HepG2 (cell line): Measurements from ENCODE around the gene TMEM80. TPM values are rescaled to one million over a fixed set of nuclear protein-coding genes. Genes with fewer than 3 reads are reported as not detected.

ENCODE experiments used
- ARNTL ChIP-seq: sonication (generic); formaldehyde crosslinking; IDR thresholded peaks from 2 replicates; pipeline ENCODE4 v1.4.0; 2020; ENCODE audit warnings: mild to moderate bottlenecking, missing genetic modification reagents
- CCDC6 ChIP-seq: sonication (generic); formaldehyde crosslinking; IDR thresholded peaks from 2 replicates; pipeline ENCODE4 v1.8.1; 2022; ENCODE audit warnings: mild to moderate bottlenecking, missing genetic modification reagents, moderate library complexity
- DR1 ChIP-seq: sonication (generic); formaldehyde crosslinking; IDR thresholded peaks from 2 replicates; pipeline ENCODE4 v1.8.0; 2021; ENCODE audit warnings: mild to moderate bottlenecking, missing genetic modification reagents, inconsistent platforms
- FOXA3 ChIP-seq: IDR thresholded peaks from 2 replicates; pipeline ENCODE4 v1.6.1; 2016; ENCODE audit warnings: missing genetic modification reagents, missing compliant biosample characterization
- GPN1 ChIP-seq: sonication (generic); formaldehyde crosslinking; IDR thresholded peaks from 2 replicates; pipeline ENCODE4 v1.5.1; 2020; ENCODE audit warnings: missing genetic modification reagents, borderline replicate concordance
- HDAC2 ChIP-seq: sonication (generic); formaldehyde crosslinking; IDR thresholded peaks from 2 replicates; pipeline ENCODE4 v1.4.0; 2020; ENCODE audit warnings: missing genetic modification reagents
- JUNB ChIP-seq: sonication (generic); formaldehyde crosslinking; IDR thresholded peaks from 2 replicates; pipeline ENCODE4 v1.8.0; 2022; ENCODE audit warnings: missing genetic modification reagents, mild to moderate bottlenecking, borderline replicate concordance
- PCBP1 ChIP-seq: fragments of 200-400 bp; formaldehyde crosslinking; IDR thresholded peaks from 2 replicates; pipeline ENCODE4 v1.6.1; 2017; ENCODE audit warnings: mild to moderate bottlenecking, low read depth, low read length, borderline replicate concordance
- REL ChIP-seq: sonication (generic); formaldehyde crosslinking; conservative IDR thresholded peaks from 2 replicates; pipeline ENCODE4 v1.8.0; 2022; ENCODE audit warnings: mild to moderate bottlenecking, missing genetic modification reagents, moderate library complexity
- SIX1 ChIP-seq: sonication (generic); formaldehyde crosslinking; IDR thresholded peaks from 2 replicates; pipeline ENCODE4 v1.4.0; 2020; ENCODE audit warnings: missing genetic modification reagents, borderline replicate concordance
- SMYD3 ChIP-seq: sonication (generic); formaldehyde crosslinking; IDR thresholded peaks from 2 replicates; pipeline ENCODE4 v1.8.1; 2023; ENCODE audit warnings: mild to moderate bottlenecking, missing genetic modification reagents
- SNAPC2 ChIP-seq: sonication (generic); formaldehyde crosslinking; IDR thresholded peaks from 2 replicates; pipeline ENCODE4 v1.8.1; 2022; ENCODE audit warnings: mild to moderate bottlenecking, missing genetic modification reagents
- TGIF2 ChIP-seq: IDR thresholded peaks from 2 replicates; pipeline ENCODE4 v1.6.1; 2016; ENCODE audit warnings: control low read depth, missing compliant biosample characterization
- U2AF1 ChIP-seq: fragments of 200-400 bp; formaldehyde crosslinking; optimal IDR thresholded peaks from 2 replicates; pipeline ENCODE3; 2017; ENCODE audit warnings: mild to moderate bottlenecking, low read depth, low read length
- ZMYM3 ChIP-seq: sonication (generic); formaldehyde crosslinking; IDR thresholded peaks from 2 replicates; pipeline ENCODE4 v1.5.1; 2020; ENCODE audit warnings: mild to moderate bottlenecking, missing genetic modification reagents
- ZNF101 ChIP-seq: sonication (generic); formaldehyde crosslinking; IDR thresholded peaks from 2 replicates; pipeline ENCODE4 v1.4.0; 2020; ENCODE audit warnings: mild to moderate bottlenecking, low read depth, missing genetic modification reagents, borderline replicate concordance
- ZNF143 ChIP-seq: sonication (generic); formaldehyde crosslinking; IDR thresholded peaks from 2 replicates; pipeline ENCODE4 v1.4.0; 2020; ENCODE audit warnings: missing genetic modification reagents
- ZNF205 ChIP-seq: IDR thresholded peaks from 2 replicates; pipeline ENCODE4 v1.6.1; 2018; ENCODE audit warnings: missing biosample characterization, missing genetic modification reagents
- ZNF331 ChIP-seq: sonication (generic); formaldehyde crosslinking; IDR thresholded peaks from 2 replicates; pipeline ENCODE4 v1.4.0; 2020; ENCODE audit warnings: missing genetic modification reagents
- ZNF430 ChIP-seq: sonication (generic); formaldehyde crosslinking; IDR thresholded peaks from 2 replicates; pipeline ENCODE4 v1.9.0; 2021; ENCODE audit warnings: mild to moderate bottlenecking, missing genetic modification reagents
- ZNF709 ChIP-seq: sonication (generic); formaldehyde crosslinking; IDR thresholded peaks from 2 replicates; pipeline ENCODE4 v1.5.0; 2020; ENCODE audit warnings: mild to moderate bottlenecking, missing genetic modification reagents
- ZNF747 ChIP-seq: sonication (generic); formaldehyde crosslinking; IDR thresholded peaks from 2 replicates; pipeline ENCODE4 v1.8.1; 2023; ENCODE audit warnings: missing genetic modification reagents, mild to moderate bottlenecking, borderline replicate concordance
- ZNF816 ChIP-seq: sonication (generic); formaldehyde crosslinking; IDR thresholded peaks from 2 replicates; pipeline ENCODE4 v1.8.0; 2022; ENCODE audit warnings: missing genetic modification reagents, mild to moderate bottlenecking, borderline replicate concordance
- polyA plus RNA-seq, 8 experiments: library from polyadenylated mRNA; depleted of rRNA in 3 of 8; stranded (reverse) in 7 of 8; unstranded in 1 of 8; fragments of >200 nt; fragmentation: Illumina TruSeq in 4 of 8; extraction: Trizol in 4 of 8; gene quantifications; 2 replicates each; pipeline versions ENCODE4 v1.2.1 to v1.2.3, GENCODE V29; 2011 to 2016; ENCODE audit warnings: low read depth in 4 of 8, missing spikeins in 1 of 8, mixed read lengths in 1 of 8; ENCODE audit not compliant: insufficient read depth in 1 of 8
- total RNA-seq, 5 experiments: library from RNA; depleted of rRNA; stranded (reverse); fragments of >200 nt; fragmentation: Illumina TruSeq; extraction: Trizol; gene quantifications; 2 replicates each; pipeline ENCODE4 v1.2.3, GENCODE V29; 2016; ENCODE audit warnings: low read depth in 1 of 5
- TF ChIP-seq, protein P1 (sequence below): sonication (generic); formaldehyde crosslinking; IDR thresholded peaks from 2 replicates; pipeline ENCODE4 v1.4.0; 2020; ENCODE audit warnings: mild to moderate bottlenecking, missing genetic modification reagents
- TF ChIP-seq, protein P2 (sequence below): sonication (generic); formaldehyde crosslinking; IDR thresholded peaks from 2 replicates; pipeline ENCODE4 v1.4.0; 2020; ENCODE audit warnings: low read depth, mild to moderate bottlenecking, missing genetic modification reagents
- TF ChIP-seq, protein P3 (sequence below): sonication (generic); formaldehyde crosslinking; IDR thresholded peaks from 2 replicates; pipeline ENCODE4 v1.5.0; 2020; ENCODE audit warnings: missing genetic modification reagents

TMEM80 gene
- total and polyA plus RNA-seq, 2 of the 13 experiments (the other 11 are each of a cell fraction or from before 2014, with no cell fraction given) = 5.6 to 17.1 TPM

DNA sequence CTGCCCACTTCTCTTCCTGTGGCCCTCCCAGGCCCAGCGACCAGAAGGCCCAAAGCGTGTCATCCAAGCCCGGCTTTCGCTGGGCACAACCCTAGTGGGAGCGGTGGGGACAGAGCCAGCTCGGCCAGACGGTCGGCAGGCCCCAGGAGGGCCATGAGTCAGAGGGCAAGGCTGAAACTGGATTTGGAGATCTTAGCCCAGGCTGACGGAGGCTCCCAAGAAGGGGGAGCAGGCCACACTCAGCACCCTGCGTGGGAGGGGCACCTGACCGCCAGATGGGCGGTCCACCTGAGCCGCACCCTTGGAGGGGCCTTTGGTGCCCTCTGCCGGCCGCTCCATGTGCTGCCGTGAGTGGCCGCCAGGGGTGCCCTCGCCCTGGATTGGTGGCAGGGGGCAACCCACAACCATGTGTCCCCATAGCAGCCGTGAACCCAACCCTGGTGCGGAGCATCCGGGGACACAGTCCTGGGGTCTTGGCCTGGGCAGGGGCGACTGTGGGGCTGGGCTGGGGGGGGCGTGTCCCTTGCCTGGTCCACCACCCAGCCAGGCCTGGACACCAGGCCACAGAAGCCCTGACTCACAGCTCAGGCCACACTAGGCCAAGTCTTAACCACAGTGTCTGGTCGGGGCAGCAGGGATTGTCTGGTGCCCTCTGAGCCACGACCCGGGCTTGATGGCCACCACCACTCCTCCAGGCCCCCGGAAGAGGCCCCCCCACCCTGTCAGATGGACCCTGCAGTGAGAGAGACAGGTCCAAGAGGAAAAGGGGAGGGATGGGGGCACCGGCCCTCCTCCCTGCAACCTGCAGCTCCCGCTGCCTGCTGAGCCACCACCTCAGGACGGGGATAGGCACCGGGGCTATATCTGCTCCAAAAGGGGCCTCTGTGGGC lies 32.5 kb downstream of the TMEM80 start (continued):
- TF ChIP-seq SNAPC2 (CRISPR knock-in tag) = peak; percentile 91
- TF ChIP-seq ZNF709 = peak; percentile 79; the same call in 1 of the 2 replicates
- peak; percentile 26; the same call in 1 of the 2 replicates for TF ChIP-seq ARNTL (CRISPR knock-in tag)
- TF ChIP-seq ZNF747 (CRISPR knock-in tag) = no peak
- no peak for TF ChIP-seq GPN1
- TF ChIP-seq PCBP1 = peak; percentile 56; the same call in 1 of the 2 replicates
- 0 out of 2 replicates have a peak, but pooled peaks have one; percentile 70 for TF ChIP-seq SMYD3 (CRISPR knock-in tag)
- no peak; the same call in 1 of the 2 replicates for TF ChIP-seq ZNF143
- TF ChIP-seq TGIF2 (CRISPR knock-in tag) = 0 out of 2 replicates have a peak, but pooled peaks have one; percentile 60
- TF ChIP-seq ZNF101 (CRISPR knock-in tag) = no peak
- peak; percentile 42; the same call in 1 of the 2 replicates for TF ChIP-seq HDAC2
- TF ChIP-seq U2AF1 = peak; percentile 75
- TF ChIP-seq FOXA3 (CRISPR knock-in tag) = peak; percentile 46
- TF ChIP-seq JUNB (CRISPR knock-in tag) = no peak
- 0 out of 2 replicates have a peak, but pooled peaks have one; percentile 9 for TF ChIP-seq SIX1
- TF ChIP-seq ZMYM3 = peak; percentile 11; the same call in 1 of the 2 replicates
- TF ChIP-seq ZNF205 (CRISPR knock-in tag) = 0 out of 2 replicates have a peak, but pooled peaks have one; percentile 56
- TF ChIP-seq ZNF430 (CRISPR knock-in tag) = peak; percentile 74; the same call in 1 of the 2 replicates
- peak; percentile 49; the same call in 1 of the 2 replicates for TF ChIP-seq DR1 (CRISPR knock-in tag)
- TF ChIP-seq ZNF331 = peak; percentile 29; the same call in 1 of the 2 replicates
- TF ChIP-seq CCDC6 (CRISPR knock-in tag) = no peak
- TF ChIP-seq, protein P1, sequence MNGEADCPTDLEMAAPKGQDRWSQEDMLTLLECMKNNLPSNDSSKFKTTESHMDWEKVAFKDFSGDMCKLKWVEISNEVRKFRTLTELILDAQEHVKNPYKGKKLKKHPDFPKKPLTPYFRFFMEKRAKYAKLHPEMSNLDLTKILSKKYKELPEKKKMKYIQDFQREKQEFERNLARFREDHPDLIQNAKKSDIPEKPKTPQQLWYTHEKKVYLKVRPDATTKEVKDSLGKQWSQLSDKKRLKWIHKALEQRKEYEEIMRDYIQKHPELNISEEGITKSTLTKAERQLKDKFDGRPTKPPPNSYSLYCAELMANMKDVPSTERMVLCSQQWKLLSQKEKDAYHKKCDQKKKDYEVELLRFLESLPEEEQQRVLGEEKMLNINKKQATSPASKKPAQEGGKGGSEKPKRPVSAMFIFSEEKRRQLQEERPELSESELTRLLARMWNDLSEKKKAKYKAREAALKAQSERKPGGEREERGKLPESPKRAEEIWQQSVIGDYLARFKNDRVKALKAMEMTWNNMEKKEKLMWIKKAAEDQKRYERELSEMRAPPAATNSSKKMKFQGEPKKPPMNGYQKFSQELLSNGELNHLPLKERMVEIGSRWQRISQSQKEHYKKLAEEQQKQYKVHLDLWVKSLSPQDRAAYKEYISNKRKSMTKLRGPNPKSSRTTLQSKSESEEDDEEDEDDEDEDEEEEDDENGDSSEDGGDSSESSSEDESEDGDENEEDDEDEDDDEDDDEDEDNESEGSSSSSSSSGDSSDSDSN (CRISPR knock-in tag) = peak; percentile 71
- TF ChIP-seq, protein P2, sequence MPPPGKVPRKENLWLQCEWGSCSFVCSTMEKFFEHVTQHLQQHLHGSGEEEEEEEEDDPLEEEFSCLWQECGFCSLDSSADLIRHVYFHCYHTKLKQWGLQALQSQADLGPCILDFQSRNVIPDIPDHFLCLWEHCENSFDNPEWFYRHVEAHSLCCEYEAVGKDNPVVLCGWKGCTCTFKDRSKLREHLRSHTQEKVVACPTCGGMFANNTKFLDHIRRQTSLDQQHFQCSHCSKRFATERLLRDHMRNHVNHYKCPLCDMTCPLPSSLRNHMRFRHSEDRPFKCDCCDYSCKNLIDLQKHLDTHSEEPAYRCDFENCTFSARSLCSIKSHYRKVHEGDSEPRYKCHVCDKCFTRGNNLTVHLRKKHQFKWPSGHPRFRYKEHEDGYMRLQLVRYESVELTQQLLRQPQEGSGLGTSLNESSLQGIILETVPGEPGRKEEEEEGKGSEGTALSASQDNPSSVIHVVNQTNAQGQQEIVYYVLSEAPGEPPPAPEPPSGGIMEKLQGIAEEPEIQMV (CRISPR knock-in tag) = no peak
- TF ChIP-seq REL (CRISPR knock-in tag) = 0 out of 2 replicates have a peak, but pooled peaks have one; percentile 57
- TF ChIP-seq, protein P3, sequence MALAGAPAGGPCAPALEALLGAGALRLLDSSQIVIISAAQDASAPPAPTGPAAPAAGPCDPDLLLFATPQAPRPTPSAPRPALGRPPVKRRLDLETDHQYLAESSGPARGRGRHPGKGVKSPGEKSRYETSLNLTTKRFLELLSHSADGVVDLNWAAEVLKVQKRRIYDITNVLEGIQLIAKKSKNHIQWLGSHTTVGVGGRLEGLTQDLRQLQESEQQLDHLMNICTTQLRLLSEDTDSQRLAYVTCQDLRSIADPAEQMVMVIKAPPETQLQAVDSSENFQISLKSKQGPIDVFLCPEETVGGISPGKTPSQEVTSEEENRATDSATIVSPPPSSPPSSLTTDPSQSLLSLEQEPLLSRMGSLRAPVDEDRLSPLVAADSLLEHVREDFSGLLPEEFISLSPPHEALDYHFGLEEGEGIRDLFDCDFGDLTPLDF (CRISPR knock-in tag) = no peak
- peak; percentile 92 for TF ChIP-seq ZNF816 (CRISPR knock-in tag)
